Stimulated activated CD4-positive, alpha-beta T cell treated with anti-CD3 and anti-CD28 coated beads, Interleukin-4, amount 100 ng/mL, for 4 hours (primary cell): Measurements from ENCODE around the gene CSF3R.
"Not testable (repeated sequence)": the region's sequence is repeated elsewhere in the genome, so short reads cannot be mapped to it uniquely, and the experiment has no call there.

ENCODE experiments used
- DNase-seq, 2 experiments: peaks; one replicate each; pipeline ENCODE4 v3.0.0-alpha.2; 2020

CSF3R gene

DNA sequence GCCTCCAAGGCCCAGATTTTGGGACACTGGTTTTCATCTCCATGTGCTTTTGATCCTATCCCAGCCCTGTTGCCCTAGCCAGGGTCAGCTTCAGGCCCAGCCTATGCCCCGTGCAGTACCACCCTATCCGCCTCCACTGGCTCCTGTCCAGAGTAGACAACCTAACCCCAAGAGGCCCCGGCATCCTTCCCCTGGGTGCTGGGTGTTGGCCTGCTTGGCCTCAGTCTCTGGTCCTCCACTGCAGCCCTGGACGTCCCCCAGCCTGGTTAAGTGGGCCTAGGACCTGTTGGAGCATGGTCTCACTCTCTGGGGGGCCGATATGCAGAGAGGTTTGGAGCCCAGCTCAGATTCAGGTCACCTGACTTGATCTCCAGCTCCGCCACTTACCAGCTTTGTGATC, 1.6 kb downstream of the CSF3R start:
- DNase-seq, result no peak

DNA sequence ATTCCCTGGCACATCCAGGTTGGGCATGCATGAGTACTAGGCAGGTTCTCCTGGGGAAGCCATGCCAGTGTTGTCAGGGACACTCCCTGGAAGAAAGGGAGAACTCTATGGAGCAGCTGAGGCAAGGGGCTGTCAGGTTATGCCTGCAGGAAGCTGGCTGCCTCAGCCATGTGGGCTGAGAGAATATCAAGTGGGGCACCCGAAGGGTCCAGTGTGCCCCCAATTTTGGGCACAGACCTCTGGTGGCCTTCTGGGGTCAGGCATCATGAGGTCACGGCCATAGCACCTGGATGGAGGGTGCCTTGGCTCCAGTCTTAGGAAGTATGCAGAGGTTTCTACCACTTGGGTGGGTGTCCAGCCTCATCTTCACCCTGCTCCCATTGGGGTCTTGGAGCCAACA, 2.6 kb downstream of the CSF3R start:
- DNase-seq, result no peak

DNA sequence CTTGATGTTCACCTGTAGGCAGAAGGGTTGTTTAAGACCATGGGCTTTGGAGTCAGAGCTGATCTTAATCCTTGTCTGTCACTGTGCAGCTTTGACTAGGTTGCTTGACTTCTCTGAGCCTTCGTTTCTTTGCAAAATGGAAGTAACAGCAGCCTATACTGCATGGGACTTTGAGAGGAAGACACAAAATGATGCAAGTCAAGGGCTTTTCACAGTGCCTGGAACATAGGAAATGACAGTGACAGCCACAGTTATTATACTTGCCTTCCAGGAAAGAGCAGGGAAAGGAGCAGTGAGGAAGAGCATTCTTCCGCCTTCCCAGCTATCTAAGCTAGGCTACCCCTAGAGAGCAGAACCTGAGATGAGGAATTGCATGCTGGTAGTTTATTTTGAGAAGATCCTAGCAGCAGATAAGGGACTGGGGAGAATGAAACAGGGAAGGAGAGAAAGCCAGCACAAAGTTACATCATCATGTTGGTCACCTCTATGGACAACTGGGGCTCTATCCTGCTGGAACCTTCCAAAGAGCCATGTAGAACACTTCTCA, 3.1 kb downstream of the CSF3R start:
- DNase-seq, result no peak

DNA sequence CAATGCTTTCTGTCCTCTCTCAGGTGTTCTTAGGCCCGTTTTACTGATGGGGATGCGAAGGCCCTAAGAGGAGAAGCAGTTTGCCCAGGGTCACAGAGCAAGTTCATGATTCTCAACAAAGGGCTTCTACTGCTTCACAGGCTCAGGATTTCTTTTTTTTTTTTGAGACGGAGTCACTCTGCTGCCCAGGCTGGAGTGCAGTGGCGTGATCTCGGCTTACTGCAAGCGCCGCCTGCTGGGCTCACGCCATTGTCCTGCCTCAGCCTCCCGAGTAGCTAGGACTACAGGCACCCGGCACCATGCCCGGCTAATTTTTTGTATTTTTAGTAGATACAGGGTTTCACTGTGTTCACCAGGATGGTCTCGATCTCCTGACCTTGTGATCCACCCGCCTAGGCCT, 5.1 kb downstream of the CSF3R start:
- DNase-seq, result not testable (repeated sequence)

DNA sequence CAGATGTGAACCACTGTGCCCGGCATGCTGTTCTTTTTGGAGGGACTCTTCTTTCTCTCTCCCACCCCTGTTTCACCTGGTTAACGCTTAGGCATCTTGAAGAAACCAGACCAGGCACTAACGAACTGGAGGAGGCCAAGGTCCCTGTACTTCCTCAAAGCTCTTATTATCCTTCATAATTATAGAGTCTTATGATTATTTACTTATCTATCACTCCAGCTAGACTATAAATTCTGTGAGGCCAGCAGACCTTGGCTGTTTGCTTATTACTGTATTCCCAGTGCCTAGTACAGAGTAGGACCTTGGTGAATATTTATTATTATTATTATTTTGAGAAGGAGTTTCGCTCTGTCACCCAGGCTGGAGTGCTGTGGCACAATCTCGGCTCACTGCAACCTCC, 5.8 kb downstream of the CSF3R start:
- DNase-seq, result no peak

DNA sequence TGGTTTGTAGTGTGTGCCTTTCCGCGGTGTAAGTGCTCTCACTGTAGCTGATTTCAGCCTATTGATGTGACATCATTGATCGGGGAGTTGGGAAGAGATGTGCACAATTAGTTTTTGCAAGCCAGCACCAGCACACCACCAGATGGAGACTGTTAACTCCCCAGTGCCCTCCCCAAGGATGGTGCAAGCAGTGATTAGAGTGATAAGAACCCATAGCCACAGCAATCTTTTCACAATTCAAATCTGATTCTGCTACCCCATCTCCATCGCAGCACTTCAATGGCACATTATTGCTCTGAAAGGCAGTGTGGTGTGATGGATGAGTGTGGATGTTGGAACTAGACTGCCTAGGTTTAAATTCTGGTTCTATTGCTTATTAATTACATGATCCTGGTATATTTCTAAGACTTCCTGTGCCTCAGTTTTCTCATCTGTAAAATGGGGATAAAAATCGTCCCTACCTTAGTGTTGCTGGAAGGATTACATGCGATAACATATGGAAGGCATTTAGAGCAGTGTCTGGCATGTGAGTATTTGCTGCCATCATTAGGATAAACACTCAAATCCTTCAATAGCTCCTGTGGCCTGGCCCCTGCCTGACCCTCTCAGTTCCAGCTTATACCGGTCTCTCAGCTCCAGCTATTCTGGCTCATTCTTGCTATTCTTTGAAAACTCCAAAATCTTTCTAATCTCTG, 6.7 kb downstream of the CSF3R start:
- DNase-seq, result no peak

DNA sequence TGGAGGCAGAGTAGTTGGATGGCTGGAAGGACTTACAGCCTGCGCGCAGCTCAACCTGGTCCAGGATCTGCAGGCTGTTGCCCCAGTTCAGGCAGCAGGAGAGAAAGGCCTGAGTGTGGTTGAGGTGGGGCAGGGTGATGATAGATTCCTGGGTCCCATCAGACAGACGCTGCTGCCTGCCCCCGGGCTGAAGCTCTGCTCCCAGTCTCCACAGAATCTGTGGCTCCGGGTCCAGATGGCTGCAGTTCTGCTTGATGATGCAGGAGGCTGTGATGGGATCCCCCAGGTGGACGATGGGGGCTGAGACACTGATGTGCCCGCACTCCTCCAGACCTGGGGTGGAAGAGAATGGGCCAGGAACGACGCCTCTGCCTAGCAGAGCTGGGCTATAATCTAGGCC, 7.4 kb downstream of the CSF3R start:
- DNase-seq, result no peak

DNA sequence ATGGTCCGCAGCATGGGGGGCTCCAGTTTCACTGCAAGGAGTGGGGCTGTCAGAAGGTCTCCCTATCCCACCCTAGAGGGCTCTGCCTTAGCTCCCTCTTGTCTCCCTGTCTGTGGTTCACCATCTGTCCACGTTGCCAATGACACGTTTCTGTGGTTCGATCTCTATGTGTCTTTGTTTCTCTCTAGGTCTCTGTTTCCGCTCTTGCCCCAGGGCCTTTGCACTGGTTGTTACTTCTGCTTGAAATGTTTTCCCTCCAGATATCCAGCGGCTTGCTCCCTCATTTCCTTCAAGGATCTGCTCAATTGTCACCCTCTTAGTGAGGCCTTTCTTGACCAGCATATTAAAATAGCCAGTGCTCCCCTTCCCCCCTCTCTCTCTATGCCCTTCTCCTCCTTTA, 10.1 kb downstream of the CSF3R start:
- no peak for DNase-seq

DNA sequence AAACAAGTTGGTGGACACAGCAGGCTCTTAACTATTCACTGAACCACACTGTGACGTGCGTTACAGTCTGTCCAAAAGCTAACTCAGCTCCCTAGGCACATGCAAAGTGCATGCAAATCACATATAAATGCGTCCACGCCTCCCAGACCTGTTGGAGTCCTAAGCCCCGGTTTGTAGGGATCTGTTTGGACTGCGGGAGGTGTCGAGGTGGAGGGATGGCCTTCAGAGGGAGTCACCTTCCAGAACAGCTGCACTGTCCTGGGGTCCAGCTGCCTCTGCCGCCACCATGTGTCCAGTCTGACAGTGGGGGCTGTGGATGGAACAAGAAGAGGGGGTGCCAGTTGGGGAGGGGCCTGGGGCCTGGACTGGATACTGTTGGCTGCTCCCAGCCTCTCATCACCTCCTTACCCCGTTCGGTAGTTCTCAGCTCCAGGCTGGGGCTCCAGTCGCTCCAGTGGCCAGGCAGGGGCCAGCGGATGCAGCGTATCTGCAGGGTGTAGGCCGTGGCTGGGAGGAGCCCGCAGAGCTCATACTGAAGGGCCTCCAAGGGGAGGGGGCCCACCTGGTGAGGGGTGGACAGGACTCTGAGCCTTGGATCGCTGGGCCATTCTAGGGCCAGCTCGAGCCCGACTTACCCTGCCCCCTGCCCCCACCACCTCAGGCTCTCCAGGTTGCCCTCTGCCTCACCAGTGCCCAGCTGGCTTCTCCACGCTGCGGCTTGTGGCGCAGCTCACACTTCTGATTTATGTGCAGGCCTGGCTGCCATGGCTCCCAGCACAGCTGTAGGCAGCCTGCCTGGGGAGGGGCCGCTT, 10.7 kb downstream of the CSF3R start:
- no peak for DNase-seq

DNA sequence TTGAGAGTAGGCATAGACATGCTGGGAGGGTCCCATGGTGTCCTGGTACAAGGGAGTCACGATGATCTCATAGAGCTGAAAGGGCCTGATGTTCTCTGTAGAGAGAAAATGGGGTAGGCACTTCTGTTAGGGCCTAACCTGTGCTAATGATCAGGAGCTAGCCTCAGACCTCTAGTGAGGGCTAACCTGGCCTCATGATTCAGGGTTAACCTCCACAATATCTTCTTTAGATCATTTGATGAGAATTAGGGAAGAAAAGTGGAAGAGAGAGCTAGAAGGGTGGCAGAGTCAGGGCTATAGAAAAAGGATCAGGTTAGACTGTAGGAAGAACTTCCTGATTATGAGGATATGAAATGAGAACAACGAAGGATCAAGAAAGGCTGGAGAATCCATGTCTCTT, 13.6 kb downstream of the CSF3R start:
- no peak for DNase-seq

DNA sequence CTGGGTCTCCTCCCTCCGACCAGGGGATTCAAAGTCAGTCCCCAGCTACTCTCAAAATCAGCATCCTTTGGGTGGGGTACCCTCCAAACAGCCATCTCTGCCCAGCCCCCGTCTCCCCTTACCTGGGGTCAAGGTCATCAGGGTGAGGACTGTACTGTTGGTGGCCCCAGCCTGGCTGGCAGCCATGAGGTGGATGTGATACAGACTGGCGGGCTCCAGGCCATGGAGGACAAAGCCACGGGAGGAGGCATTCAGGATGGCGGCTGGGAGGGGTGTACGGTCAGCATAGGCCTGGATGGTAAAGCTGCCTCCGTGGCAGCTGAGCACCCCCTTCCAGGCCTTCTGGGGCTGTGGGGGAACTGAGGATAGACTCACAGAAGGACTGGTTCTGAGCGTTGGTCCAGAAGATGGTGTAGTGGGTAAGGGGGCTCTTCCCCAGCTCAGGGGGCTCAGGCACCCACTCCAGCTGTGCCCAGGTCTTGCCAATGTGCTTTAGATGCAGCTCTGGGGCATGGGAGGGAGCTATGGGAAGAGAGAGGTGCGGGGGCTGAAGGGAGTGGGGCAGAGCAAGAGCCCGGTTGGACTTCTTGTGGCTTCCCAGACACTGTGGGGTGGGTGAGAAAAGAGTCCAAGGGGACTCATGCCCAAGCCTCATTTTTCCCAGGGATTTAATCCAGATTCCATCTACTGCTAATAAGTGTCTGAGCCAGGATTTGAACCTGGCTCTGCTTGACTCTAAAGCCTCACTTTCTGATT, 14.8 kb downstream of the CSF3R start:
- no peak for DNase-seq

DNA sequence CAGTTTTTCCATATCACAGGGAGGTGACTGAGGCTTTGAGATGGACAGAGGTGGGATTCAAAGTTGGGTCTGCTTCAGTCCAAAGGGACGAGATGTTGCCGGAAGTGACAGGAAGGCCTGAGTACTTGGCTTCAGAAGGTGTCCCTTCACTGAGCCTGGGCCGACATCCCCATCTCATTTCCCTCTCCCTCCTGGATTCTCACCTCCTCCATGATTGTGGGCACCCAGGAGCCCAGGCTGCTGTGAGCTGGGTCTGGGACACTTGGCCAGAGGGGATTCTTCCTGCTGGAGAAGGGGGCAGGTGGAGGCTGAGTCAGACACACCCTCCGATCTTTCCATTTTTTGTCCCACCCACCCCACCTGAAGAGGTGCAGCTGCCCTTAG, 15.7 kb downstream of the CSF3R start:
- DNase-seq, result no peak

DNA sequence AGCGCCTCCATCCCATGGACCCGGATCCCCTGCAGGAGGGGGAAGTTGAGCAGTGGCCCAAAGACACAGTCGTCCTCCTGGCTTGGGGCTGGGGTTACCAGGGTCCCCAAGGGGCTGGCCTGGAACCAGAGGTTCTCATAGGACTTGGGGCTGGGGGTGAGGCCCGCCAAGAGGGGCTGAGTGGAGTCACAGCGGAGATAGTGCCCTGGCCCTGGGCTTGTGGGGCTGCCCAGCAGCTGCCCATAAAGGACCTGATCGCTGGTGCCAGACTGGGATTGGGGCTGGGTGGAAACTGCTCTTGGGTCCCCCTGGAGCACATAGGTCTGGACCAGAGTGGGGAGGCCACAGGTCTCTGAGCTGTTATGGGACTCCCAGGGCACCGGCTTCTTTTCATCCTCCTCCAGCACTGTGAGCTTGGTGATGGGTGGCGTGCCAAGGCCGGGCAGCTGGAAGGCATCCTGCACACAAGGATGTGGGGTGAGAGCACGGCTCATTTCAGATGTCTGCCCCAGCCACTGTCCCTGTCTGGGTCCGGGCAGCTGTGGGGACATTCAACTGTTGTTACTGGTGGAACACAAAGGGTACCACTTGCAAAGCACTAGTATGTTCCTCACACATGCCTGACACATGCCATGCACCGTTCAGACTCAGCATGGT, 16.2 kb downstream of the CSF3R start:
- DNase-seq, result no peak

DNA sequence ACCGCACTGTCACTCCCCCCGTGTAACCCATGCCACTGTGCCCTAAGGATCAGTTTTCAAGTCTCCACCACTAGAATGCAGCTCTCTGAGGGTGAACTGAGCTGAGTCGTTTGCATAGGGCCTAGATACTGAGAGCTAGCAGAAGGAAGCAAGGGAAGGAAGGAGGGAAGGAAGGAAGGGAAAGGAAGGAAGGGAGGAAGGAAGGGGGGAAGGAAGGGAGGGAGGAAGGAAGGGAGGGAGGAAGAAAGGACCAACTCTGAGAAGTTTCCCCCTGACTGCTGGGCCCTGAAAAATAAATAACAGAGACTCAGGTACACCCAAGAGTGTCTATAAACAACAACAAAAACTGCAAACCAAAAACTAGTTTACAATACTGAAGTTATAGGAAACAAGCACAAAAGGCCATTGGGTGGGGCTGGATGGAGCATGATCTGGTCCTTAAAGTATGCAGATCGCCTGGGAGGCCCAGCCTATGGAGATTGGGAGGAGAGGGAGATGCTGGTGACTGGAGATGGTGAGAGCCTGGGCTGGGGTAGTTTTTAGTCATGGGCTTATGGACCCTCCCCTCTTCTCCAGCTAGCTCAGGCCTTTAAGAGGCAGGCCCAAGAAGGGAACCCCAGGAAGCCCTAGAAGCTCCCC, 16.9 kb downstream of the CSF3R start:
- DNase-seq, result no peak

DNA sequence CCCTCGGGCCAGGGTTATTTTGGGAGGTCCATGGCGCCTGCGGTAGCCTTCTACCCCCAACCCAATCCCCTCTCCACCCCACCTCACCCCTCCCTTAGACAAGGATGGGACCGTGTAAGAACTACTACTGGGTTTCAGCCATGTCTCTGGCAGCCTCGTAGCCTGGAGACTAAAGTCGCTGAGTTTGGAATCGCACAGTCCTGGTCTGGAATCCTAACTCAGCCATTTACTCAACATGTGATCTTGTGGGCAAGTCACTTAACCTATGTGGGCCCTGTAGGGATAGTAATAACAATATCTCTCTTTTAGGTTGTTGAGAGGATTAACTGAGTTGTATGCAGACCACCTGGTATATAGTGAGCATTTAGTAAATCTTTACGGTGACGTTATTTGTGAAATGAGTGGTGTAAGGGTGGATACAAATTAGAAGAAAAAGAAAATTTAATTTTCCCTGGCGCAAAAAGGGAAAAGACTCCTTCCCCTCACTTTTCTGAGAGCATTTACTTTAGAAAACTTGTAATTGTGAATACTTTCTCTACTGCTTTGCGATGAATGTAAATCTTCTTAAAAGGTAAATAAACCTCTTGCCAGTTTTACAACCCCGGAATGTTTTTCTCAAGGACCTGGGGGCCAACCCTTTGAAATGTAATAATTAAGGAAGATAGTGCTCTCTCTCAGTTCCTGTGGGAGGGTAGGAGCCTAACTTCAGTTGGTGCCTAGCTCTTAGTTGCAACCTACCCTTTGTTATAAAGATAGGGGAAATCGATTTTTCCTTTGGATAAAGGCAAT, 17.9 kb downstream of the CSF3R start:
- DNase-seq, result no peak

DNA sequence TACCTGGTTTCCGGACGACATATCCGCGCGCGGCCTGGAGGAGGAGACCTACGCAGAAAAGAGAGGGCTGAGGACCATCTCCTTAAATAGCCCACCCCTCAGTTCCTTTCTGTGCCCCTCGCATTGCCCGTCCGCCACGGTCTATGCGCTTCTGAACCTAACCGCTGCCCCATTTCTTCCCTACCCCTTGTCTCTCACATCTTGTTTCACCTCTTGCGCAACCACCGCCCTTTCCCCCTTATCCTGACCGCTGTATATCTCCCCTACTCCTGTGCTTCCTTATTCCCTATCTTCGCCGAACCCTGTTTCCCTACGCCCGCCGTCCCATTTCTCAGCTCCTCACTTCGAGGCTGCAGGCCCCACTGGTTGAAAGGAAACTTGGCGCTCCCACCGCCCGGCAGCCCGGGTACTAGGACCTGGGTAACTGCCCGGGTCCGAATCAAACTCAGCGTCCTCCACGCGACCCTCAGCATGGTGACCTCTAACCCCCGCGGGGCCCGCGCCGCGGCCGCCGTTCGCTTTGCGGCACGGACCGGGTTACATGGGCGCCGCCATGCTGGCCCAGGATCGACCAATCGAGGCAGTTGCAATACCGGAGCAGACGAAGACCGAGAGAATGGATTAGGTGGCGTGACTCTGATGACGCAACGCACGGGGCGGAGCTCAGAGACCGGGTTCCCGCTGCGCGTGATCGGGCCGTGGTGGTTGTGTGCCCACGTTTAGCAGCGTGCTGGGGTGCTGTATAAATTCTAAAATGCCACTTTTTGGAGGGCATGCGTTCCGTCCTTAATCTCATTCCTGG, 18.7 kb downstream of the CSF3R start, which contains the start of gene MRPS15:
Gene MRPS15 (minus strand): TSS at position 582 of the 802 bp plus-strand sequence. CDS start 109 bp downstream, at position 473.
- DNase-seq, result peak; percentile 93 to 96

DNA sequence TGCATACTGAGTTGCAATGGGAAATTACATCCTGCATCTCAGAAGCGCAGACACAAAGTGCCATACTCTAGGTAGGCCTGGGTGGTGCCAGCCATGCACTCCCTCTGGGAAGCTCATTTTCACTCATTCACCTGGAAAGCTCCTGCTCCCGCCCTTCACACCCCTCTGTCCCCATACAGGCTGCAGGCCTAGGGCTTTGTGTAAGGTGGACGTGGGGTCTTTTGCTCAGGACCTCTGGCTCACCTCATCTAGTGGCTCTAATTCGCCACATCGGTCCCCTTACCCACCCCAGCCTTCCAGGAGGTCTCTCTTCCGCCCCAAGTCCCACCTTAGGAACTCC, 19.3 kb downstream of the CSF3R start:
- DNase-seq, result no peak

DNA sequence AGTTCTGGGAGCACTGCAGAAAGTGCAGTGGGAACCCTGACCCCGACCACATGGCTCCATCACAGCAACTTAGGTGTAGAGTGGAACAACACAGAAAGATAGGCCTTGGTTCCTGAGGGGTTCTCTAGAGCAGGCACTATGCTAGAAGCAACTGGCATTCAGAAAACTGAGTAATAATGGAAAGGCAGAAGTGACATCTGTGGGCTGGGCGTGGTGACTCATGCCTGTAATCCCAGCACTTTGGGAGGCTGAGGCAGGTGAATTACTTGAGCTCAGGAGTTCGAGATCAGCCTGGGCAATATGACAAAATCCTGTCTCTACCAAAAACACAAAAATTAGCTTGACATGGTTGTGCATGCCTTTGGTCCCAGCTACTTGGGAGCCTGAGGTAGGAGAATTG, 23.8 kb downstream of the CSF3R start:
- peak; percentile 43 to 53 for DNase-seq

DNA sequence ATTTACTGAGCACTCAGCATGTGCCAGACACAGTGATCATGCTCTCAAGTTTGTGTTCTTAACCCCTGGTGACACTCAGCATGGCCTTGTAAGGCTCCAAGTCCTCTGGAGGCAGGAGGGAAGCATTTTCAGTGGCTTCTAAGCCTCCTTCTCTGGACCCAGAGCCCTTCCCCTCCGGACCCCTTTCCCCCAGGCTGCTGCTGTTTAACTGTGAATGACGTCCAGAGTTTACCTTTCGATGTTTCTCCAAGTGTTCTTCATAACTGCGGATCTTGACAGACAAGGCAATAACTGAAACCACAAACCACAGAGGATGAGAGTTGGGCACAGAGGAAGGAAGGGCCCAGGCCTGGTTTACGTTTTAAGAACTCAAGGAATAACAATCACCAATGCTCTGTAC, 25.0 kb downstream of the CSF3R start:
- DNase-seq, result no peak

DNA sequence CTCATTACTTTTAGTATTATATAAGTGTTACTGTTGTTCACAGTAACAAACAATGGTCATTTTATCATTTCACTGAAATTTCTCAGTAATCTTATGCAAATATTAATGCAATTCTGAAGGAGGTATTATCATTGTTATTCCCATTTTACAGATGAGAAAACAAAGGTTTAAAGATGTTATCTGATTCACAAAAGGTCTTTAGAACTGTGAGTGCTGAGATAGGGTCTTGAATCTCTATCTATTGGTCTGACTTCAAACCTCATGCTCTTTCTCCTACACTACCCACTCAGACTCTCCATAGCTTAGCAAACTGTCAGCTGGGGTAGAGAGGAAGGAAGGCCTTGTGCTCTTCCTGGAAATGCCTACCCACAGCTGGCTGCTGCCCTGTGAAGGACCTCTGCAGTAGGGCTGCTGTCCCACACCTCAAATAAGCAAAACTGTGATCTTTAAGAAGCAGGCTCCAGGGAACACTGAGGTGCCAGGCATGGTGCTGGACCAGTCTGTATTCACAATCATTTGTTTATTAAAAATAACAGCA, 26.3 kb downstream of the CSF3R start:
- no peak for DNase-seq

DNA sequence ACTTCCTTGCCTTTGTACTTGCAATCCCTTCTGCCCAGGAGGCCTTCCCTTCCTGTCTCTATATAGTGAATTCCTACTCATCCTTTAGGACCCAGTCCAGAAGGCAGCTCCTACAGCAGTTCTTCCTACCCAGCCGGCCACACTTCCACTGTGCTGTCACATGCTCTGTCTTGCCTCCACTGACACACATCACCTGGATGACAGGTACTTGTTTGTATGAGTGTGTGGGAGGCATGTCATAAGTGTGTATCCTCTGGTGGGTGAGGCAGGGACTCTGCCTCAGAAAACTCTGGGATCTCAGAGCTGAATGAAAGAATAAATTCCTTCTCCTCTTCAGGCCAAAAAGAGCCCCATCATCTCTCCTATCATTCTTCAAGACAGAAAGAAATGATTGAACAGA, 27.3 kb downstream of the CSF3R start:
- DNase-seq, result no peak
